Breast epithelium (tissue), 4 donors: ENCODE measurements around the gene PPP1R18. TPM values are rescaled to one million over a fixed set of nuclear protein-coding genes. Genes with fewer than 3 reads are reported as not detected.
A peak's percentile ranks its signal among the peaks of the same experiment; 100 is the strongest.
"Not testable (repeated sequence)": the region's sequence is repeated elsewhere in the genome, so short reads cannot be mapped to it uniquely, and the experiment has no call there.

Experiments
- DNase-seq, 2 donors: peaks; one replicate each; pipeline ENCODE4 v3.0.0-alpha.2; 2019; ENCODE audit warnings: low spot score in 2 of 2
- H3K27ac ChIP-seq, 2 donors: fragments of 200-600 bp; sonication (generic) in 1 of 2; one replicate each; pipeline ENCODE4 v1.5.1; 2016 to 2019; ENCODE audit warnings: mild to moderate bottlenecking in 1 of 2
- H3K27me3 ChIP-seq, 2 donors: fragments of 200-600 bp; sonication (generic) in 1 of 2; one replicate each; pipeline versions ENCODE4 v1.5.1 to v1.6.0; 2017 to 2019; ENCODE audit warnings: control low read depth in 1 of 2, mild to moderate bottlenecking in 1 of 2
- H3K36me3 ChIP-seq: fragments of 200-600 bp; one replicate; pipeline ENCODE4 v1.5.1; 2019
- H3K4me1 ChIP-seq, 2 donors: fragments of 200-600 bp; sonication (generic); one replicate each; pipeline ENCODE4 v1.5.1; 2016 to 2019; ENCODE audit warnings: control low read depth in 1 of 2
- H3K4me3 ChIP-seq, 3 donors: fragments of 200-600 bp; sonication (generic); 1 replicate in 2 of 3; 2 replicates in 1 of 3; pipeline ENCODE4 v1.5.1; 2016 to 2019; ENCODE audit warnings: mild to moderate bottlenecking in 3 of 3, moderate library complexity in 2 of 3
- H3K9me3 ChIP-seq, 2 donors: fragments of 200-600 bp; sonication (generic) in 1 of 2; one replicate each; pipeline ENCODE4 v1.5.1; 2016 to 2019; ENCODE audit warnings: control low read depth in 1 of 2
- CTCF ChIP-seq, 3 donors: fragments of 450-650 bp; IDR thresholded peaks; one replicate each; pipeline ENCODE4 v1.5.1; 2016 to 2017; ENCODE audit warnings: antibody characterized with exemption in 3 of 3, mild to moderate bottlenecking in 3 of 3, moderate library complexity in 3 of 3
- POLR2A ChIP-seq: fragments of 450-650 bp; IDR thresholded peaks from one replicate; pipeline ENCODE4 v1.6.1; 2016; ENCODE audit warnings: antibody characterized with exemption, mild to moderate bottlenecking, moderate library complexity
- POLR2AphosphoS5 ChIP-seq, 3 donors: sonication (generic); formaldehyde crosslinking; IDR thresholded peaks; one replicate each; pipeline ENCODE4 v1.6.1; 2017; ENCODE audit warnings: antibody characterized with exemption in 3 of 3
- intact Hi-C: fragments of 100-400 bp; cut with DNase I; formaldehyde crosslinking; loops from one replicate; pipeline ENCODE4 v1.15.1; 2023; ENCODE audit warnings: low total_unique reads
- total RNA-seq, 3 donors: library from RNA; depleted of rRNA; stranded (reverse); fragments of >200 nt; gene quantifications; one replicate each; pipeline ENCODE4 v1.1.0, GENCODE V29; 2016

The PPP1R18 gene
- total RNA-seq, 3 donors from 2014 or later: 18.3 to 41.6 (median 20.0) TPM

GRCh38 chr6:30676660-30677285 lies 9.7 kb downstream of the PPP1R18 start:
- peaks cover 0 to 2% of the 10 kb centered on the region in 2 donors for H3K4me1 ChIP-seq
- no peaks in the 10 kb centered on the region for H3K27me3 ChIP-seq
- H3K27ac ChIP-seq: no peak overlapping the region
- intact Hi-C loops: loop anchor here (5.0 to 10.0 kb wide), 2 partner anchors 171 to 192 kb away; partner anchors contain the start of gene HLA-E
- peaks cover 5% of the 10 kb centered on the region for H3K36me3 ChIP-seq
- no peak for TF ChIP-seq CTCF (IDR thresholded peaks at IDR 0.05)
- TF ChIP-seq POLR2A: no peak
- no peak for TF ChIP-seq POLR2AphosphoS5 (IDR thresholded peaks at IDR 0.05)
- no peaks in the 10 kb centered on the region for H3K9me3 ChIP-seq
- no peak for DNase-seq
- no peak overlapping the region for H3K4me3 ChIP-seq

GRCh38 chr6:30672445-30673253 lies 13.8 kb downstream of the PPP1R18 start, which contains the start of gene DHX16:
Gene DHX16, minus strand, starts transcription at chr6:30673006. Its CDS starts 165 bp downstream, at chr6:30672841.
- H3K4me3 ChIP-seq: peak within 1 kb of the TSS; percentile 76 to 95 (median 77)
- H3K36me3 ChIP-seq: peaks cover 11% of the 10 kb centered on the region
- peaks cover 0 to 11% of the 10 kb centered on the region in 2 donors for H3K4me1 ChIP-seq
- intact Hi-C loops: loop anchor here (10.0 kb wide), 1 partner anchor 188 kb away; the partner anchor contains the start of gene HLA-E
- peak; percentile 78 to 85 (median 81) for TF ChIP-seq CTCF (IDR thresholded peaks at IDR 0.05)
- peak; percentile 80 to 92 (median 85) for TF ChIP-seq POLR2AphosphoS5 (IDR thresholded peaks at IDR 0.05)
- TF ChIP-seq POLR2A: peak; percentile 16
- no peaks in the 10 kb centered on the region for H3K9me3 ChIP-seq
- H3K27ac ChIP-seq: peak within 1 kb of the TSS; percentile 81 to 84
- no peaks in the 10 kb centered on the region for H3K27me3 ChIP-seq
- peak; percentile 91 to 92 for DNase-seq

- H3K4me3 ChIP-seq: peak overlapping the region in 1 of 3 donors; percentile 95
- no peaks in the 10 kb centered on the region for H3K27me3 ChIP-seq
- DNase-seq: no peak
- H3K36me3 ChIP-seq: peaks cover 6% of the 10 kb centered on the region
- intact Hi-C loops: loop anchor here (10.0 kb wide), 1 partner anchor 186 kb away; the partner anchor contains the start of gene HLA-E
- H3K27ac ChIP-seq: no peak overlapping the region
- TF ChIP-seq POLR2A: no peak
- TF ChIP-seq POLR2AphosphoS5 (IDR thresholded peaks at IDR 0.05): no peak
- TF ChIP-seq CTCF (IDR thresholded peaks at IDR 0.05): no peak
- peaks cover 0 to 11% of the 10 kb centered on the region in 2 donors for H3K4me1 ChIP-seq
- no peaks in the 10 kb centered on the region for H3K9me3 ChIP-seq
These were observed 15.5 kb downstream of the PPP1R18 start for GRCh38 chr6:30670760-30671527.

- H3K36me3 ChIP-seq: peaks cover 16% of the 10 kb centered on the region
- H3K27ac ChIP-seq, H3K4me3 ChIP-seq, H3K4me1 ChIP-seq, H3K9me3 ChIP-seq, H3K27me3 ChIP-seq, intact Hi-C loops, DNase-seq: not testable (repeated sequence)
These were observed 20.1 kb downstream of the PPP1R18 start for GRCh38 chr6:30666300-30666699.

GRCh38 chr6:30664994-30665767 lies 21.3 kb downstream of the PPP1R18 start:
- TF ChIP-seq POLR2A: no peak
- TF ChIP-seq CTCF (IDR thresholded peaks at IDR 0.05): no peak
- TF ChIP-seq POLR2AphosphoS5 (IDR thresholded peaks at IDR 0.05): no peak
- no peak for DNase-seq
- intact Hi-C loops: no loop called here
- no peak overlapping the region for H3K27ac ChIP-seq
- H3K4me1 ChIP-seq: no peaks in the 10 kb centered on the region
- no peak overlapping the region for H3K4me3 ChIP-seq
- H3K36me3 ChIP-seq: peaks cover 16% of the 10 kb centered on the region
- H3K9me3 ChIP-seq: no peaks in the 10 kb centered on the region
- H3K27me3 ChIP-seq: no peaks in the 10 kb centered on the region

- H3K27ac ChIP-seq, intact Hi-C loops, DNase-seq, H3K4me1 ChIP-seq, H3K4me3 ChIP-seq, H3K27me3 ChIP-seq, H3K9me3 ChIP-seq: not testable (repeated sequence)
- H3K36me3 ChIP-seq: peaks cover 29% of the 10 kb centered on the region
These were observed 28.5 kb downstream of the PPP1R18 start for GRCh38 chr6:30657922-30658321.
